HG02623 (cell line): Measurements from ENCODE around the gene TAL1.
"Not testable (repeated sequence)": the region's sequence is repeated elsewhere in the genome, so short reads cannot be mapped to it uniquely, and the experiment has no call there.

Source experiments
- ATAC-seq: cut with Tn5 transposase; IDR thresholded peaks from one replicate; pipeline ENCODE4 v1.9.1; 2021; ENCODE audit warnings: moderate library complexity; ENCODE audit not compliant: unreplicated experiment

TAL1 gene

GRCh38 chr1:47232187-47232874 is at the start of gene TAL1:
TSS of gene TAL1 (minus strand) at chr1:47232225. CDS start at chr1:47225888, 6,337 bp downstream.
- ATAC-seq = no peak

- no peak for ATAC-seq
These were observed 48.1 kb upstream of the TAL1 start for GRCh38 chr1:47280142-47280541.

- ATAC-seq = no peak
These were observed 44.8 kb upstream of the TAL1 start for GRCh38 chr1:47276850-47277249.

GRCh38 chr1:47275811-47276210 is 43.8 kb upstream of the TAL1 start:
- not testable (repeated sequence) for ATAC-seq

GRCh38 chr1:47265529-47265928 is 33.5 kb upstream of the TAL1 start:
- ATAC-seq = not testable (repeated sequence)

- ATAC-seq = no peak
These were observed 30.9 kb upstream of the TAL1 start for GRCh38 chr1:47262787-47263413.

- no peak for ATAC-seq
These were observed 25.2 kb upstream of the TAL1 start for GRCh38 chr1:47257224-47257623.

- no peak for ATAC-seq
These were observed 20.8 kb upstream of the TAL1 start for GRCh38 chr1:47252795-47253194.

- no peak for ATAC-seq
These were observed 20.3 kb upstream of the TAL1 start for GRCh38 chr1:47252369-47252768.

GRCh38 chr1:47249755-47250154 is 17.7 kb upstream of the TAL1 start:
- ATAC-seq = no peak

GRCh38 chr1:47244339-47244862 is 12.4 kb upstream of the TAL1 start:
- ATAC-seq = no peak

GRCh38 chr1:47243910-47244309 is 11.9 kb upstream of the TAL1 start:
- no peak for ATAC-seq

GRCh38 chr1:47241114-47242113 is 9.4 kb upstream of the TAL1 start:
- ATAC-seq = no peak

GRCh38 chr1:47238935-47239592 is 7.0 kb upstream of the TAL1 start:
- ATAC-seq = no peak

GRCh38 chr1:47235806-47236205 is 3.8 kb upstream of the TAL1 start:
- no peak for ATAC-seq

GRCh38 chr1:47235241-47235681 is 3.2 kb upstream of the TAL1 start:
- ATAC-seq = no peak

- ATAC-seq = no peak
These were observed 1.2 kb upstream of the TAL1 start for GRCh38 chr1:47233186-47233585.

GRCh38 chr1:47231301-47232186 is 481 bp downstream of the TAL1 start:
- ATAC-seq = no peak

GRCh38 chr1:47230692-47231300 is 1.2 kb downstream of the TAL1 start:
- no peak for ATAC-seq
